Stimulated activated CD8-positive, alpha-beta memory T cell treated with anti-CD3 and anti-CD28 coated beads, Interleukin-15, amount 100 ng/mL, for 24 hours (primary cell): ENCODE measurements around the gene EPS8L2.

ENCODE experiments used
- DNase-seq: peaks from one replicate; pipeline ENCODE4 v3.0.0-alpha.2; 2020; ENCODE audit warnings: low read depth

Gene EPS8L2

DNA sequence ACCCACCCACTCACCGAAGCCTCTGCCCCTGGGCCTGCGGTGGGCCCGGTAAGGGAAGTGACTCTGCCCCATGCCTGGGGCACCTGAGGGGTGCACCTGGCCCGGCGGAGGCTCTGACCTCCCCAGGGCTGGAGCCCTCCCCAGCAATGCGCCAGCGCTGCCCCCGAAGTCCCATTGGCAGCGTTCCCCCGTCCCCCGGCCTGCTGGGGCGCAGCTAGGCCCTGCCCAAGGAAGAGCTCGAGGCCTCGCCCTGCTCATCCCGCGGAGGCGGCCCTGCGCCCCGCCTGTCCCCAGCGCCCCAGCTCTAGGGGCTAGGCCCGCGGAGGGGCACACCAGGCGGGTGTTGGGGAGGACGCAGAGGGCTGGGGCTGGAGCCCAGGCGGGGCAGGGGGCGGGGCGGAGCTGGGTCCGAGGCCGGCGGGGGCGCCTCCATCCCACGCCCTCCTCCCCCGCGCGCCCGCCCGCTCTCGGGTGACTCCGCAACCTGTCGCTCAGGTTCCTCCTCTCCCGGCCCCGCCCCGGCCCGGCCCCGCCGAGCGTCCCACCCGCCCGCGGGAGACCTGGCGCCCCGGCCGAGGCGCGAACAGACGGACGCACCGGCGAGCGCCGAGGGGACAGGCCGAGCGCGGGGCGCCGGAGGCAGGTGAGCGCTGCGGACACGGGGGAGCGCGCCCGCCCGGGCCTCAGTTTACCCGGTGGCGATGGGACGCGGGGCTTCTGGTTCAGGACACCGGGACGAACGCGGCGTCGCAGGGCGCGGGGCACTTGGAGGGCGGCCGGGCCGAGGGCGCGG is at the start of gene EPS8L2:
Gene EPS8L2 (plus strand): TSS at position 586 of the 793 bp plus-strand sequence. CDS start 3,177 bp downstream, outside the sequence.
- DNase-seq = no peak

DNA sequence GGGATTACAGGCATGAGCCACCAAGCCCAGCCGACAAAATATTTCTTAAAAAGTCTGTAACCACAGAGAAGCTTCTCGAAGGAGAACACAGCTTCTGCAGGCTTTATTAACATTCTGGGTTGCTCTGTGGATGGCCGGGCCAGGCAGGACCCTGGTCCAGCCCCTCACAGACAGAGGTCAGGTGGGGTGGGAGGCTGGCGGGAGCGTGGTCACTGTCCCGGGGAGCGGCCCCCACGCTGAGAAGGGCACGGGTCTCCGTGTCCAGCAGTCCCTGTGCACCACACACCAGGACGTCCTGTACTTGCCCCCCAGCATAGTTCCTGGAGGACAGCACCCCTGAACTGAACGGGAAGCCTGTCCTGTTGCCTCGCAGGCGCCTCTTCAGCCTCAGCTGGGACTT is 49.6 kb upstream of the EPS8L2 start:
- no peak for DNase-seq

GRCh38 chr11:656866-657265 is 49.2 kb upstream of the EPS8L2 start:
- no peak for DNase-seq

- DNase-seq = no peak
Measured at GRCh38 chr11:657691-658126, 48.3 kb upstream of the EPS8L2 start.

DNA sequence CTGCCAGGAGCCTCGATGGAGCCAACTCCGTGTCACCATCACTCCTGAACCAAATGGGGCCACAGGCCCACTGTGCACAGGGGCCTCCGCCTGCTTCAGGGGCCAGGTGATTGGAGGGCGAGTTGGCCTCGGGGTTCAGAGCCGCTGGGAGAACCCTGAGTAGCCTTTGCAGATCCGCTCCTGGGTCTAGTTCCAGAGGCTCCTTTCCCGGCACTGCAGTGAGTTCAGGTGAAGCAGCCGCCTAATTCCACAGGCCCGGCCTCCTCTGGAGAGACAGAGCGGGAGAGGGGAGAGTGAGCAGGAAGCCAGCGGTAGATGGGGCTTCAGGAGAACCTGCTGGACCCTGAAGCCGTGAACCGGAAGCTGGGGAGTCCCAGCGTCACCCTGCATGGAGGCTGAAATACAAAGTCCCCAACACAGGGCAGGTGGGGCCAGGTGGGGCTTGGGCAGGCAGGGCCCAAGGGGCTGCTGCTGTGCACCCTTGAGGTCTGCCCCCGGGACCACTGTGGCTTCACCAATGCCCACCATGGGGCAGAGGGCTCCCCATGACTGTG is 46.4 kb upstream of the EPS8L2 start:
- DNase-seq = no peak

GRCh38 chr11:660281-660680 is 45.8 kb upstream of the EPS8L2 start:
- no peak for DNase-seq

DNA sequence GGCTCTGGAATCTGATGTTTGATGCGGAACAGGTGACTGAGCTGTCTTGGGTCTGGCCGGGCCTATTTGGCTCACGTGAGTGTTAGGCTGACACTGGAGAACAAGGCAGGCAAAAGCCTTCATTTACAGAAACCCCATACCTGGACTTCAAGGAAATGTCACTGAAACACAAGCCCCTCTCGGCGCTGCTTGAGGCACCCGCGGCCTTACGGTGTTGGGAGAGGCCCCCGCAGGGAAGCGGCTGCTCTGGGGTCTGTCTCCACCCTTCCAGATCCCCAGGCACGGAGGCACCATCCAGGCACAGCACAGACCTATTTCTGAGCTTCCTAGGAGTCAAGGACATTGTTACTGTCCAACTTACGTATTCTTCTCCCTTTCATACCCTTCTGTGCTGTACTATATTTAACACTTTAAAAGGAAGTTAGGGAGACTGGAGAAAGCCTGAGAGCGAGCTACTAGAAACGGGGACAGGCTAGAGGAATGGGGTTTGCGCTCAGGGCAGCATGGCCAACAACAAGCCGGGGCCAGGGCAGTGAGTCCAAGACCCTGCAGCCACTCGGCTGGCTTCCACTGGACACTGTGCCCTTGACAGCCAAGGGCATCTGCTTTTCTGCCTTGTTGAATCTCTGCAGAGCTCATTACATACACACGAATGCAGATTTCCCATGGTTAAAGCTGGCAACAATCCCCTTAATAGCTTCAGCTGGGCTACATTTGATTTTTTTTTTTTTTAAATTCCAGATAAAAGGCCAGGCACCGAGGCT is 45.2 kb upstream of the EPS8L2 start:
- no peak for DNase-seq

DNA sequence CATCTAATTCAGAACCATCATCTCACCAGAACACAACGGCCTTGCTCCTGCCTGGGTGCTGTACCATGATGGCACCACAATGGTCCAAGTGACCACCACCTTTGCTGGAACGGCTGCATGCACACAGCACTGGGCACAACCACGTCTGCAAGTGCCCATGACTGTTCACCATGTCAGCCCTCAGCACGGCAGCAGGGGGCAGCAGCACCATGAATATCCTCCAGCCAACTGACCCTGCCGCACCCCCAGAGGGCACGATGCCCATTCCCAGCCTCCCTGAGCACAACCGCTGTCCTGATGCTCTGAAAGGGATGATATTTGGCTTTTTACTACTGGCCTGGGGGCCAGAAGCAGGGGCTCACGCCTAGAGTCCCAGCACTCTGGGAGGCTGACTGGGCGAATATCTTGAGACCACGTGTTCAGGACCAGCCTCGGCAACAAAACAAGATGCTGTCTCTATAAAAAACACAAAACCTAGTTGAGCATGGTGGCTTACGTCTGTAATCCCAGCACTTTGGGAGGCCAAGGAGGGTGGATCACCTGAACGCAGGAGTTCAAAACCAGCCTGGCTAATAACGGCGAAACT is 43.2 kb upstream of the EPS8L2 start:
- DNase-seq = no peak

DNA sequence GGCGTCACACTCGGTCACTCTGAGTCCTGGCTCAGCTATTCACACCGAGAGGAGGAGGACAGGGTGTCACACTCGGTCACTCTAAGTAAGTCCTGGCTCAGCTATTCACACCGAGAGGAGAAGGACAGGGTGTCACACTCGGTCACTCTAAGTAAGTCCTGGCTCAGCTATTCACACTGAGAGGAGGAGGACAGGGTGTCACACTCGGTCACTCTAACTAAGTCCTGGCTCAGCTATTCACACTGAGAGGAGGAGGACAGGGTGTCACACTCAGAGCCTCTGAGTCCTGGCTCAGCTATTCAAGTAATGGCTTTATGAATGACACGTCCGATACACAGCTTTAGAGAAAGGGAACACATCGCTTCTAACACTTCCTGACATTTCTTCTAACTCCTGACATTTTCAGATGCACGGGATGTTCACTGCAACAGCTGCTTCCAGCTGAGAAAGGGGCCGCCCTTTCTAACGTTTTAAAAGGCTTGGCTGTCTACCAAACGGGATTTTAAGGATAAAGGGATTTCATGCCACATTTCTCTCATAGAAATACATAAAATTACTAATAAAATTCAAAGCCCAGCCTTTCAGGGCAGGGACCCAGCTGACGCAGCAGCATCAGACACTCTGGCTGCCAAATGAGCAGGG is 40.8 kb upstream of the EPS8L2 start:
- no peak for DNase-seq

DNA sequence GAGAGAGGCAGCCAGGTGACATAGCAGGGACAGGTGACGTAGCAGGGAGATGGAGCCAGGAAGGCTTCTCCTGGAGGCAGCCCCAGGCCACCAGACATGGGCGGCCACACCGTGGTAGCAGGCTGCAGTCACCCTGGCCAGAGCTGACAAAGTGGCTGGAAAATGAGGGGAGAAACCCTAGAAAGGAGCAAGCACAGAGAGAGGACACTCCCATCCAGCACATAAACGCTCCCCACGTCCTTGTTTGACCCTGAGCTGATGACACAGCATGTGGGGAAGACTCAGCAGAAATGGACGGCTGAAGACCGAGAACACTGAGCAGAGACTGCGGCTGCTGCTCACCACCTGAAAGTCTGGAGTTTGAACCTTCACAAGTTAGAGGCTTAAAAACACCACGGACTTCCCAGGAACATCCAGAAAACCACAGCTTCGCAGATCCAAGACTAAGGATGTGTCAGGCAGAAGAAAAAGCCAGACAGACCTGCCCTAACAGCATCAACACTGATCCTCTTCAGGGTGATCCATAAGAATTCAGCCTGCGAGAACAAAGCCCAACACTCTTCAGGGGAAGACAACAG is 40.2 kb upstream of the EPS8L2 start:
- DNase-seq = no peak

DNA sequence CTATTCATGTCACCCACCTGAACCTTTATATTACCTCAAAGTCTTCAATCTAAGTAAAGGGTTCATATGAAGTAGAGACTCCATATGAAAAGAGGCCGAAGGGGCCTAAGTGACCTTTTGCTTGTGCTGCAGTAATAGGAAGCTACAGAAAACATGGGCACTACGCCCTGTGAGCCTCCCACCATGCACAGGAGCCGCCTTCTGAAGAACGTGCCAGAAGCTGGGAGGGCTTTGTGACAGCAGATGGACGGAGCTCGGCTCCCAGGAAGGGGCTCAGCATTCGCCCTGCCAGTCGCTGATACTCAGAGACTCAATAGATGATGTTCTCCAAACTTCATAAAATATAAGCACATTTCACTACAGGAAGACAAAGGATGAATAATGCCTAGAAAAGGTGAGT is 32.2 kb upstream of the EPS8L2 start:
- no peak for DNase-seq

DNA sequence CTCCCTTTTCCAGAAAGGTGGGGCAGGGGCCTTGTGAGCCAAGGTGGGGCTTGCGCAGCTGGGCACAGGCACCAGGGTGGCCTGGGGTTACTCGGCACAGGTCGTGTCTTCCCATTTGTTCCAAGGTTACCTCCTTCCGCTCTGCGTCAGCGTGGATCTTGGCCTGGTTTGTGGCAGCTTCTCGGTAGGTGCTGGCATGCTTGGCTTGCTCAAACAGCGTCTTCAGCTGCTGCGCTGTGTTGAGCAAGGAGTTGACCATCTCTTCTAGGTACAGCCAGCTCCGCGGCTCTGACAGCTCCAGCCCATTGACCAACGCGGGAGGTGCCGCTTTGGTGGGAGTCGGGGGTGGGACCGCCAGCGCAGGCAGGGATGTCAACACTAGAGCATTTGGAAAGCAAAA is 31.6 kb upstream of the EPS8L2 start:
- DNase-seq = no peak

- DNase-seq = no peak
Measured at GRCh38 chr11:678297-678696, 27.7 kb upstream of the EPS8L2 start.

DNA sequence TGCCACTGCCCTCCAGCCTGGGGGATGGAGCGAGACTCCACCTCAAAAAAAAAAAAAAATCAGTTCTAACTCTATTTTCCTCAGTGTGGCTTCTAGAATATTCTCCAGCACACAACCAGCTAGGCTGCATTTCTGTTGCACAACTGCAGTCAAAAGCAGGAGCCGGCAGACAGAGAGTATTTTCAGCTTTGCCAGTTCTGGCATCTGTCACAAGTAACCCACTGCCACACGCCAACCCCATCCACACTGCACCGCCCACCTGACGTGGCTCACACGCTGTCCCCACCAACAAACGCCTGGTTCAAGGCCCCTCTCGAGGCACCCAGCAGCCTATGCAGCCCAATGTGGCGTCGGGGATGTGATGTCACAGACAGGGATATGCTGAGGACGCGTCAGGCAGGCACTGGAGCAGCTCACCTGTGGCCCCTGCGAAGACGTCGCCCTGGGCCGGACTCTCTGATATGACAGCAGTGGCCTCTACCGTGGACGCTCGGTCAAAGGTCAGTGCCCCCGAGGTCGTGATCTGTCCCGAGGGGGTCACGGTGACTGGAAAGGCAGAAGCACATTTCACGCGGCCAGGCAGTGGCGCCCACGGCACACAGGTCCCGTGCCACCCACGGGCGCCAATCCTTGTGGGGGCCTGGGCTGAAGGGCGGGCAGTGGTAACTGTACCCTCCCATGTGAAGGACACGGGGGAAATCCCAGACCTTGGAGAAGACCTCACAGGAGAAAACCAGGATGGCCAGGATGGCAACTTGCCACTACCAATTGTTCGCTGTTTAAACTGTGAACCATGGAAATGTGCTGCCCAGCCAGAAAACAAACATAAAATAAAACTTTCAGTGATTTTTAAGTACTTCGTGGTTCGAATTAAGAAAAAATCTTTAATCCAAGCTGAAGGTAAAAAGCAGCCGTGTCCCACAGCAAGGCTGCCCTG is 26.5 kb upstream of the EPS8L2 start:
- no peak for DNase-seq

- DNase-seq = no peak
Measured at GRCh38 chr11:680476-680875, 25.6 kb upstream of the EPS8L2 start.

GRCh38 chr11:680970-681369 is 25.1 kb upstream of the EPS8L2 start:
- DNase-seq = no peak

DNA sequence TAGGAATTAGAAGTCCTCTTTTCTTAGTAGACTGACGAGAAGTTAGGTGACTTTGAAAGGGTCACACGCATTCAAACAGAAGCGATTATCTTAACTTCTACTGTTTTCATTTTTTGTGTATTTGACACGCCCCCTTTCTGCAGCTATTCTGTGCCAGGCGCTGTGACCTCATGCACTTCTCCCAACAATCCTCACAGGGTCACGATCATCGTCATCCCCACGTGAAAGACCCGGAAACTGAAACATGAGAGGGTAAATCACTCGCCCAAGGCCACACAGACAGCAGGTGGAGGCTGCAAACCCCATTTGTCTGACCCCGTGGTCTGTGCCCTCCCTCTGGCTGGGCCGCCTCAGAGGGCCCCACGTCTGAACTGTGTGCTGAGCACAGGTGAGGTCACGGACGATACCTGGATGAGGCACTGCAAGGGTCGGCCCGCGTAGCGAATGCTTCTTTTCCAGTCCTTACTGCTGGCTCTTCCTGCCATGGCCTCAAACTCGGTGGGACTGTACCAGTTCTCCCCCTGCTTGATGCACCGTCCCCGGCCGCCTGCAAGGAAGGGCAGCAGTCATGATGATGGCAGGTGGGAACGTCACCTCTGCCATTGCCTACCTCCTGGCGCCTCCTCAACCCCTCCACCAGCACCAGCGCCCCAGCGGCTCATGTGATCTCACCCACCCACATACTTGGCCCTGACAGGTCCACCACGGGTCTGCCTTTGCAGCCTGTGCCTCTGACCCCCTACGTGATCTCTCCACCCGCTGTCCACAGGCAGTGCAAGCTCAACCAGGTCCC is 19.4 kb upstream of the EPS8L2 start:
- no peak for DNase-seq

GRCh38 chr11:687751-688150 is 18.3 kb upstream of the EPS8L2 start:
- no peak for DNase-seq

DNA sequence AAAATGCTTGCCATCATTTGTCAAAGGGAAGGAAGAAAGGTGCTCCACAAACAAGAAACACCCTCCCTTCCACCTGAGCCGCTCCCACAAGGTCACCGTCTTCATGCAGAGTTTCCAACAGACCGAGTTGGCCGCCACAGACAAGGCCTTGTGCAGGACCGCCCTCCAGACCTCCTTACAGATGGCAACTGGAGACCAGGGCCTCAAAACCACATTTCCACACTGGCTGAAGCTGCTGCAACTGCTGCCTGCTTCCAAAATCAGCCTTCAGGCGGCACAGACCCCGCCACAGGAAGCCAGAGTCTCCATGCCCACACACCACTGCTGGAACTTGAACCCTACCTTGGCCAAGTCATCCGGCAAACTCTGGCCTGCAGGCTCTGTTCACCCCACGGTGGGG is 17.4 kb upstream of the EPS8L2 start:
- no peak for DNase-seq

DNA sequence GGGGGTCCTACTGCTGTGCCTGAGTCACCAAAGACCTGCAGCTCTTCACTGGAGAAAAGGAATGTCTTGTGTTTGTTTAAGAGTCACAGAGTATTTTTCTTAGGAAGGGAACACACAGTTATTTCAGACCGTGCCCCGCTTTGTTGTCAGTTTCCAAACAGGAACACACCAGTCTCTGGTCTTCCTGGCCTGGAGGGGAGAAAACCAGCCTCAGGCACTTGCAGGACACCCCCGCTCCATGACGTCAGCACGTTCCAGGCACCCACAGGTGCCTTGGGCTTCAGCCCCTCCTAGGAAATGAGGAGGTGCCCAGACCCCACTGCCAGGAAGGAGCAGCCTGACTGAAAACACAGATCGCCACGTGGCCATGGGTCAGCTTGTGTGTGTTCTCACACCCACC is 16.4 kb upstream of the EPS8L2 start:
- no peak for DNase-seq
